RWPE1 (cell line): ENCODE results near the gene CWC27.

ENCODE experiments used
- CTCF ChIA-PET: fragments of 350-600 bp; sonication (Branson Sonifier 250); formaldehyde crosslinking; extraction: SDS; loops from one replicate; lab custom pipeline; 2021; lab: Yijun Ruan, JAX
- POLR2A ChIA-PET: fragments of 400-600 bp; formaldehyde crosslinking; extraction: SDS; loops from one replicate; lab custom pipeline; 2020; ENCODE audit warnings: antibody characterized with exemption; ENCODE audit not compliant: low non-redundant PET; lab: Yijun Ruan, JAX
- DNase-seq: peaks from one replicate; pipeline ENCODE4 v3.0.0; 2012; ENCODE audit warnings: low spot score
- H3K27ac ChIP-seq: fragments of 450-650 bp; 2 replicates; pipeline ENCODE4 v1.5.1; 2017
- CTCF ChIP-seq: fragments of 450-650 bp; conservative IDR thresholded peaks from 2 replicates; pipeline ENCODE4 v1.5.1; 2017; ENCODE audit warnings: low read depth, mild to moderate bottlenecking

The CWC27 gene

GRCh38 chr5:64861281-64861680, 92.6 kb downstream of the CWC27 start:
- TF ChIP-seq CTCF: no peak
- ChIA-PET CTCF (no interaction called here), POLR2A (no interaction called here)
- no peak for DNase-seq
- H3K27ac ChIP-seq: no peak overlapping the region

GRCh38 chr5:64864171-64864570, 95.4 kb downstream of the CWC27 start:
- ChIA-PET CTCF (no interaction called here), POLR2A (no interaction called here)
- no peak overlapping the region for H3K27ac ChIP-seq
- DNase-seq: no peak
- no peak for TF ChIP-seq CTCF

GRCh38 chr5:64865662-64866061, 96.9 kb downstream of the CWC27 start:
- TF ChIP-seq CTCF: no peak
- no peak for DNase-seq
- POLR2A ChIA-PET: no interaction called here
- CTCF ChIA-PET: no interaction called here
- H3K27ac ChIP-seq: no peak overlapping the region

GRCh38 chr5:64869419-64869818, 100.7 kb downstream of the CWC27 start:
- no peak overlapping the region for H3K27ac ChIP-seq
- peak; percentile 46 for DNase-seq
- ChIA-PET CTCF (no interaction called here), POLR2A (no interaction called here)
- TF ChIP-seq CTCF: no peak

GRCh38 chr5:64872044-64872443, 103.3 kb downstream of the CWC27 start:
- H3K27ac ChIP-seq: no peak overlapping the region
- ChIA-PET CTCF (interaction anchor here (0.5 kb wide), 1 partner anchor 226 kb away, joined by 3 read pairs; no protein-coding TSS in a partner anchor), POLR2A (no interaction called here)
- DNase-seq: no peak
- no peak for TF ChIP-seq CTCF

GRCh38 chr5:64873441-64873840, 104.7 kb downstream of the CWC27 start:
- no peak for DNase-seq
- TF ChIP-seq CTCF: no peak
- no peak overlapping the region for H3K27ac ChIP-seq
- CTCF ChIA-PET: interaction anchor here (0.6 to 0.7 kb wide), 2 partner anchors 23 to 82 kb away, joined by 3 to 6 read pairs; no protein-coding TSS in a partner anchor
- POLR2A ChIA-PET: no interaction called here
